Activated T-helper 17 cell treated with anti-CD3 and anti-CD28 coated beads, Interleukin-2, amount 50 U/mL, for 72 hours (primary cell): ENCODE results near the gene HSFX3. TPM values are rescaled to one million over a fixed set of nuclear protein-coding genes. Genes with fewer than 3 reads are reported as not detected.
"Not testable (repeated sequence)": the region's sequence is repeated elsewhere in the genome, so short reads cannot be mapped to it uniquely, and the experiment has no call there.

Experiments
- ATAC-seq: fragments of 150-1000 bp; cut with Tn5 transposase; replicated peaks from 2 replicates; pipeline ENCODE4 v1.10.0; 2021; ENCODE audit warnings: mild to moderate bottlenecking, moderate library complexity
- H3K27ac Mint-ChIP-seq: one replicate; pipeline ENCODE4 v1.8.0; 2022; ENCODE audit warnings: mixed read lengths
- H3K27me3 Mint-ChIP-seq: one replicate; pipeline ENCODE4 v1.8.0; 2022; ENCODE audit warnings: mixed read lengths
- H3K36me3 Mint-ChIP-seq: one replicate; pipeline ENCODE4 v1.8.0; 2022; ENCODE audit warnings: low read depth, mild to moderate bottlenecking, mixed read lengths
- H3K4me1 Mint-ChIP-seq: one replicate; pipeline ENCODE4 v1.8.0; 2022; ENCODE audit warnings: mixed read lengths
- H3K4me3 Mint-ChIP-seq: one replicate; pipeline ENCODE4 v1.8.0; 2022; ENCODE audit warnings: mild to moderate bottlenecking, mixed read lengths
- H3K9me3 Mint-ChIP-seq: one replicate; pipeline ENCODE4 v1.8.0; 2022; ENCODE audit warnings: mixed read lengths
- total RNA-seq, 2 donors: library from RNA; stranded (reverse); gene quantifications; one replicate each; pipeline ENCODE4 v1.2.3, GENCODE V29; 2022

HSFX3 gene
- total RNA-seq, 2 donors from 2014 or later, result not detected

DNA sequence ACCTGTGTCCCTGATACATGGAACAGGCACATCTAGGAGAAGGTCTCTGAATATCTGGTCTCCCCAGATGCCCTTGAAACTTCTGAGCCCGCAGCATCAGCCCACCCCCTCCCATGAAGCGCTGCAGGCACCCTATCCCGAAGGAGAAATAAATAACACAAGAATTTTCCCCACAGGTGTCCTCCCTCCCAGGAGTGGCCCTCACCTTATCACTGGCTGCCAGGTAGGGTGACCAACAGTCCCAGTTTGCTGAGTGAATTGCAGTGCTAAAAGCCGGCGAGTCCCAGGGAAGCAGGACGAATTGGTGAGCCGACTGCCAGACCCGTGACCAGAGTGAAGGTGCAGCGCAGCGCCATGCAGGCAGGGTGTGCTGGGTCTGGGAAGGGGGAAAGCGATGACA is 15.7 kb downstream of the HSFX3 start:
- not testable (repeated sequence) for H3K4me1 Mint-ChIP-seq, H3K27ac Mint-ChIP-seq, H3K27me3 Mint-ChIP-seq, H3K4me3 Mint-ChIP-seq, ATAC-seq, H3K9me3 Mint-ChIP-seq
- peaks cover 16% of the 10 kb centered on the region for H3K36me3 Mint-ChIP-seq

DNA sequence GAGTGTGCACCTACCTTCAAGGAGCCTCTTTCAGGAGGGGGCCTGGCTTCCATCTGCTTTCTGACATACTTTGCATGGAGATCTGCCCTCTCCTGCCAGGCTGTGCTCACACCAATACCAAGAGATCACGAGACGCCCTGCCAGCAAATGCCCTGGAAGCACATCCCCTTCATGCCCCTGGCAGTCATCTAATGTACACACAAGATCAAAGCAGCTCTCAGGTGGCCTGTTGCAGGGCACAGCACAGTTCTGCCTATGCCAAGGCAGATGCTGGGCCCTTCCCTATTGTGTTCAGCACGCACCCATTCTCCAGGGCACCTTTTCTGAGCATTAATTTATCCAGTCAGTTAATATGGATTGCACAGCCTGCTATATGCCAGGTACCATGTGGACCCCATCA is 16.9 kb downstream of the HSFX3 start:
- not testable (repeated sequence) for ATAC-seq, H3K27me3 Mint-ChIP-seq, H3K4me3 Mint-ChIP-seq, H3K9me3 Mint-ChIP-seq, H3K27ac Mint-ChIP-seq, H3K4me1 Mint-ChIP-seq
- peaks cover 15% of the 10 kb centered on the region for H3K36me3 Mint-ChIP-seq

- H3K4me1 Mint-ChIP-seq, result peaks cover 5% of the 10 kb centered on the region
- H3K36me3 Mint-ChIP-seq, result peaks cover 15% of the 10 kb centered on the region
- H3K9me3 Mint-ChIP-seq, result no peaks in the 10 kb centered on the region
- H3K27me3 Mint-ChIP-seq, result no peaks in the 10 kb centered on the region
- peak overlapping the region; percentile 81 for H3K27ac Mint-ChIP-seq
- H3K4me3 Mint-ChIP-seq, result peak overlapping the region; percentile 48
- ATAC-seq, result peak; percentile 65
Observed at GRCh38 chrX:149531599-149531998, 18.1 kb downstream of the HSFX3 start.

GRCh38 chrX:149528381-149528780 is 21.3 kb downstream of the HSFX3 start:
- Mint-ChIP-seq H3K36me3 (peaks cover 15% of the 10 kb centered on the region), H3K4me3 (no peak overlapping the region), H3K9me3 (no peaks in the 10 kb centered on the region), H3K4me1 (peaks cover 5% of the 10 kb centered on the region), H3K27ac (peak overlapping the region; percentile 70), H3K27me3 (no peaks in the 10 kb centered on the region)
- no peak for ATAC-seq

DNA sequence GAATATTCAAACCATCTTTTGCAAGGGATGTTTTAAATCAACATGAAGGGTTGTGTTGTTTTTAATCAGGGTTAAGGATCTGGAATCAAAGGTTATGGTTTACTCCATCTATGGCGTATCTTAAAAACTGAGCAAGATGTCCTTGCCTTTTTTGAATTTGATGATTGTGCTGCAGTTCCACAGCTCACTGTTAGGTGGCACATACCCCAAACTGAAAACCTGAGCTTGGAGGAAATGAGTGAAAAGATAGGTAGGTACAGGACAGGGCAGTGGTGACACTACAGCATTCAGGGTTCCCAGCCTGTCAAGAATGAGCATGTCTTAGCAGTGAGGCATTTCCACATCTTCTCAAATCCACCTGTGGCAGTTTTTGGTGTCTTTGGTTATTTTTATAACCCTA is 22.0 kb downstream of the HSFX3 start:
- peak overlapping the region; percentile 70 for H3K27ac Mint-ChIP-seq
- no peak overlapping the region for H3K4me3 Mint-ChIP-seq
- ATAC-seq, result peak; percentile 30

GRCh38 chrX:149526318-149527033 is 23.2 kb downstream of the HSFX3 start:
- H3K36me3 Mint-ChIP-seq, H3K27me3 Mint-ChIP-seq, H3K4me1 Mint-ChIP-seq, ATAC-seq, H3K9me3 Mint-ChIP-seq: not testable (repeated sequence)
- peak overlapping the region; percentile 15 for H3K4me3 Mint-ChIP-seq
- peak overlapping the region; percentile 62 for H3K27ac Mint-ChIP-seq

More for the DNA sequence above, 22.0 kb downstream of the HSFX3 start:
- Mint-ChIP-seq H3K4me1 (peaks cover 5% of the 10 kb centered on the region), H3K27me3 (no peaks in the 10 kb centered on the region), H3K36me3 (peaks cover 15% of the 10 kb centered on the region), H3K9me3 (no peaks in the 10 kb centered on the region)

GRCh38 chrX:149525903-149526302 is 23.8 kb downstream of the HSFX3 start:
- ATAC-seq, result peak; percentile 49
- H3K27me3 Mint-ChIP-seq, result not testable (repeated sequence)

GRCh38 chrX:149525389-149525788 is 24.3 kb downstream of the HSFX3 start:
- Mint-ChIP-seq H3K27ac (peak overlapping the region; percentile 62), H3K4me3 (peak overlapping the region; percentile 15)
- H3K27me3 Mint-ChIP-seq, H3K36me3 Mint-ChIP-seq, H3K4me1 Mint-ChIP-seq, H3K9me3 Mint-ChIP-seq: not testable (repeated sequence)
- peak; percentile 92 for ATAC-seq

More at GRCh38 chrX:149525903-149526302, 23.8 kb downstream of the HSFX3 start:
- not testable (repeated sequence) for H3K36me3 Mint-ChIP-seq, H3K9me3 Mint-ChIP-seq, H3K4me1 Mint-ChIP-seq
- Mint-ChIP-seq H3K27ac (peak overlapping the region; percentile 62), H3K4me3 (peak overlapping the region; percentile 15)

DNA sequence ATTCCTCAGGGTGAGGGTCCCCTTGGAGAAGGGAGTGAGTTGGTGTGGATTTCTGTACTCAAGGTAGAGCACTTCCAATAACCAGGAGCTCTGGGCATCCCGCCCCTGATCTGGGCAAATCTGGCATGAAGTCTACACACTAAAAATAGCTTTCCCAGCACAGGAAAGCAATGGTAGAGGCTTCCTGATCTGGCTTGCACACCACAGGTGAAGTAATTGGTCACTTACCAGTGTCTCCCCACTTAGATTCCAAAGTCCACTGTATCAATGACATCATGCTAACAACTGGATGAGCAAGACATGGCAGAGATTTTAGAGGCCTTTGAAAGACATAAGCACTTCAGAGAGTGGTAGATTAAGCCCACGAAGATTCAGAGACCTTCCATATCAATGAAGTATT is 26.8 kb downstream of the HSFX3 start:
- H3K36me3 Mint-ChIP-seq, result no peaks in the 10 kb centered on the region
- H3K9me3 Mint-ChIP-seq, result no peaks in the 10 kb centered on the region
- no peaks in the 10 kb centered on the region for H3K27me3 Mint-ChIP-seq
- H3K4me1 Mint-ChIP-seq, result peaks cover 5% of the 10 kb centered on the region
- ATAC-seq, result no peak
- peak overlapping the region; percentile 28 for H3K27ac Mint-ChIP-seq
- no peak overlapping the region for H3K4me3 Mint-ChIP-seq

- no peaks in the 10 kb centered on the region for H3K36me3 Mint-ChIP-seq
- H3K27ac Mint-ChIP-seq, result peak overlapping the region; percentile 83
- H3K4me3 Mint-ChIP-seq, result peak overlapping the region; percentile 69
- no peak for ATAC-seq
- H3K9me3 Mint-ChIP-seq, result no peaks in the 10 kb centered on the region
- H3K4me1 Mint-ChIP-seq, result peaks cover 5% of the 10 kb centered on the region
- no peaks in the 10 kb centered on the region for H3K27me3 Mint-ChIP-seq
Observed at GRCh38 chrX:149521438-149521837, 28.3 kb downstream of the HSFX3 start.

- not testable (repeated sequence) for ATAC-seq, H3K36me3 Mint-ChIP-seq, H3K4me1 Mint-ChIP-seq, H3K9me3 Mint-ChIP-seq, H3K27me3 Mint-ChIP-seq
- Mint-ChIP-seq H3K4me3 (peak overlapping the region; percentile 69), H3K27ac (peak overlapping the region; percentile 83)
Observed at GRCh38 chrX:149520636-149521277, 29.0 kb downstream of the HSFX3 start.

- H3K9me3 Mint-ChIP-seq, result no peaks in the 10 kb centered on the region
- H3K36me3 Mint-ChIP-seq, result no peaks in the 10 kb centered on the region
- H3K27ac Mint-ChIP-seq, result no peak overlapping the region
- no peak overlapping the region for H3K4me3 Mint-ChIP-seq
- no peak for ATAC-seq
- no peaks in the 10 kb centered on the region for H3K27me3 Mint-ChIP-seq
- peaks cover 9% of the 10 kb centered on the region for H3K4me1 Mint-ChIP-seq
Observed at GRCh38 chrX:149518236-149518635, 31.5 kb downstream of the HSFX3 start.

- H3K27ac Mint-ChIP-seq, result no peak overlapping the region
- peaks cover 8% of the 10 kb centered on the region for H3K4me1 Mint-ChIP-seq
- no peaks in the 10 kb centered on the region for H3K9me3 Mint-ChIP-seq
- no peaks in the 10 kb centered on the region for H3K27me3 Mint-ChIP-seq
- H3K36me3 Mint-ChIP-seq, result no peaks in the 10 kb centered on the region
- no peak overlapping the region for H3K4me3 Mint-ChIP-seq
- no peak for ATAC-seq
Observed at GRCh38 chrX:149517308-149517707, 32.4 kb downstream of the HSFX3 start.

GRCh38 chrX:149516604-149517003 is 33.1 kb downstream of the HSFX3 start:
- H3K4me1 Mint-ChIP-seq, result peaks cover 4% of the 10 kb centered on the region

DNA sequence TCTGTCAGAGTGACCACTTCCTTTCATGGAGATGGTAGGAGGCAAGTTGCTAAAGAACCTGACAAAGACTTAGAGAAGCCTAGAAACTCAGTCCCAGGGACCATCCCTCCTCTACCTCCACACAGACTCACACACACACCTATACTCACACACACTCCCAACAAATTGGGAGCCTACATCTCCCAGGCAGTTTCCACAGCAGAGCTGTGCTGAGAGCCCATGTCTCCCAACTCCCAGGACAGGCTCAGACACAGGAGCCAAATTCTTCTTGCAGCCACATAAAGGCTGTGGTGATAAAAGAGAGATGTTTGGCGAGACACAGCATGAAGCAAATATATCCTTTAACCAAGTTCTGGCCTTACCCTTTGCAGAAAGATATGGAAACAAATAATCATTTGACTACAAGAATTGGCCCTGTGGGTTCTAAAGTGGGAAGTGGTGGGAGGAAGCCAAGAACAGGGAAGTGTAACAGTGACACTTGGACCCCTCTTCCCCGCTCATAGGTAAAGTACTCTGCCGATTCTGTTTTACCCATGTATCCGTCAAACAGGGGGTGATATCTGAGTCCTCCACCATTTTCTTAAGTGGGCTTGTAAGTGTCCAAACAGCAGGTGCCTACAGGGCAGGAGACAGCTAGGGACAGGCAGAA is 33.6 kb downstream of the HSFX3 start:
- H3K27ac Mint-ChIP-seq, result peak overlapping the region; percentile 13
- no peaks in the 10 kb centered on the region for H3K36me3 Mint-ChIP-seq
- H3K9me3 Mint-ChIP-seq, result no peaks in the 10 kb centered on the region
- H3K27me3 Mint-ChIP-seq, result no peaks in the 10 kb centered on the region
- peaks cover 4% of the 10 kb centered on the region for H3K4me1 Mint-ChIP-seq
- no peak for ATAC-seq
- no peak overlapping the region for H3K4me3 Mint-ChIP-seq

More at GRCh38 chrX:149516604-149517003, 33.1 kb downstream of the HSFX3 start:
- no peak for ATAC-seq
- H3K36me3 Mint-ChIP-seq, result no peaks in the 10 kb centered on the region
- H3K9me3 Mint-ChIP-seq, result no peaks in the 10 kb centered on the region
- peak overlapping the region; percentile 13 for H3K27ac Mint-ChIP-seq
- no peaks in the 10 kb centered on the region for H3K27me3 Mint-ChIP-seq
- no peak overlapping the region for H3K4me3 Mint-ChIP-seq
